Testis (tissue), 2 donors: ENCODE measurements around the gene HMSD.

Source experiments
- CTCF ChIP-seq, 3 experiments: fragments of 450-650 bp in 2 of 3; fragments of 200-600 bp in 1 of 3; sonication (generic) in 1 of 3; IDR thresholded peaks; one replicate each; pipeline ENCODE4 v1.5.1; 2016 to 2019; ENCODE audit warnings: antibody characterized with exemption in 3 of 3, mild to moderate bottlenecking in 2 of 3, moderate library complexity in 1 of 3
- POLR2A ChIP-seq: fragments of 450-650 bp; IDR thresholded peaks from one replicate; pipeline ENCODE4 v1.6.1; 2017; ENCODE audit warnings: antibody characterized with exemption, mild to moderate bottlenecking, moderate library complexity

GRCh38 chr18:63956755-63957154 is 7.7 kb downstream of the HMSD start:
- TF ChIP-seq CTCF (IDR thresholded peaks at IDR 0.05) (no peak), POLR2A (no peak)
